HepG2 (cell line): ENCODE results near the gene NYAP2. TPM values are rescaled to one million over a fixed set of nuclear protein-coding genes. Genes with fewer than 3 reads are reported as not detected.

ENCODE experiments used
- AHDC1 ChIP-seq: sonication (generic); formaldehyde crosslinking; IDR thresholded peaks from 2 replicates; pipeline ENCODE4 v1.5.1; 2020; ENCODE audit warnings: mild to moderate bottlenecking, missing genetic modification reagents, borderline replicate concordance
- ATF3 ChIP-seq: sonication (generic); formaldehyde crosslinking; IDR thresholded peaks from 2 replicates; pipeline ENCODE4 v1.4.0; 2020; ENCODE audit warnings: missing genetic modification reagents
- KDM4B ChIP-seq: sonication (generic); formaldehyde crosslinking; IDR thresholded peaks from 2 replicates; pipeline ENCODE4 v1.4.0; 2020; ENCODE audit warnings: missing genetic modification reagents
- SOX6 ChIP-seq, 2 experiments: fragments of 450-650 bp in 1 of 2; sonication (generic) in 1 of 2; formaldehyde crosslinking in 1 of 2; IDR thresholded peaks; 2 replicates each; pipeline versions ENCODE4 v1.4.0 to v1.6.1; 2017 to 2020; ENCODE audit warnings: antibody characterized with exemption in 1 of 2, mild to moderate bottlenecking in 1 of 2, missing genetic modification reagents in 1 of 2
- SP4 ChIP-seq: sonication (generic); formaldehyde crosslinking; IDR thresholded peaks from 2 replicates; pipeline ENCODE4 v1.8.1; 2023; ENCODE audit warnings: mild to moderate bottlenecking, missing genetic modification reagents
- SP5 ChIP-seq: IDR thresholded peaks from 2 replicates; pipeline ENCODE4 v1.6.1; 2016; ENCODE audit warnings: low read depth, borderline replicate concordance
- ZNF30 ChIP-seq: sonication (generic); formaldehyde crosslinking; IDR thresholded peaks from 2 replicates; pipeline ENCODE4 v1.5.0; 2020; ENCODE audit warnings: mild to moderate bottlenecking, missing genetic modification reagents
- ZNF431 ChIP-seq: sonication (generic); formaldehyde crosslinking; IDR thresholded peaks from 2 replicates; pipeline ENCODE4 v1.9.0; 2022; ENCODE audit warnings: missing genetic modification reagents, low read depth, mild to moderate bottlenecking, borderline replicate concordance
- ZNF552 ChIP-seq: sonication (generic); formaldehyde crosslinking; IDR thresholded peaks from 2 replicates; pipeline ENCODE4 v1.9.0; 2022; ENCODE audit warnings: missing genetic modification reagents, mild to moderate bottlenecking, borderline replicate concordance
- ZNF558 ChIP-seq: sonication (generic); formaldehyde crosslinking; IDR thresholded peaks from 2 replicates; pipeline ENCODE4 v1.9.0; 2022; ENCODE audit warnings: mild to moderate bottlenecking, missing genetic modification reagents, borderline replicate concordance
- ZNF674 ChIP-seq: sonication (generic); formaldehyde crosslinking; IDR thresholded peaks from 2 replicates; pipeline ENCODE4 v1.5.0; 2020; ENCODE audit warnings: low read depth, mild to moderate bottlenecking, missing genetic modification reagents
- ZSCAN9 ChIP-seq: IDR thresholded peaks from 2 replicates; pipeline ENCODE4 v1.6.1; 2016; ENCODE audit warnings: borderline replicate concordance
- polyA plus RNA-seq, 8 experiments: library from polyadenylated mRNA; depleted of rRNA in 3 of 8; stranded (reverse) in 7 of 8; unstranded in 1 of 8; fragments of >200 nt; fragmentation: Illumina TruSeq in 4 of 8; extraction: Trizol in 4 of 8; gene quantifications; 2 replicates each; pipeline versions ENCODE4 v1.2.1 to v1.2.3, GENCODE V29; 2011 to 2016; ENCODE audit warnings: low read depth in 4 of 8, missing spikeins in 1 of 8, mixed read lengths in 1 of 8; ENCODE audit not compliant: insufficient read depth in 1 of 8
- total RNA-seq, 5 experiments: library from RNA; depleted of rRNA; stranded (reverse); fragments of >200 nt; fragmentation: Illumina TruSeq; extraction: Trizol; gene quantifications; 2 replicates each; pipeline ENCODE4 v1.2.3, GENCODE V29; 2016; ENCODE audit warnings: low read depth in 1 of 5
- TF ChIP-seq, protein P1 (sequence below): sonication (generic); formaldehyde crosslinking; IDR thresholded peaks from 2 replicates; pipeline ENCODE4 v1.8.0; 2022; ENCODE audit warnings: mild to moderate bottlenecking, missing genetic modification reagents, moderate library complexity

NYAP2 gene
- total and polyA plus RNA-seq, 2 of the 13 experiments (the other 11 are each of a cell fraction or from before 2014, with no cell fraction given) = not detected

GRCh38 chr2:225494100-225494459 is 94.6 kb downstream of the NYAP2 start (continued):
- TF ChIP-seq SOX6 (IDR thresholded peaks at IDR 0.05) (no peak), SOX6 (CRISPR knock-in tag; IDR thresholded peaks at IDR 0.05) (no peak), ZNF431 (CRISPR knock-in tag) (no peak), KDM4B (CRISPR knock-in tag) (no peak), SP5 (no peak), ZNF30 (no peak), SP4 (CRISPR knock-in tag) (no peak), ZNF558 (CRISPR knock-in tag) (no peak), AHDC1 (CRISPR knock-in tag) (no peak), ZNF674 (no peak), ZSCAN9 (CRISPR knock-in tag) (no peak), ATF3 (CRISPR knock-in tag) (no peak), ZNF552 (CRISPR knock-in tag) (no peak)
- TF ChIP-seq, protein P1, sequence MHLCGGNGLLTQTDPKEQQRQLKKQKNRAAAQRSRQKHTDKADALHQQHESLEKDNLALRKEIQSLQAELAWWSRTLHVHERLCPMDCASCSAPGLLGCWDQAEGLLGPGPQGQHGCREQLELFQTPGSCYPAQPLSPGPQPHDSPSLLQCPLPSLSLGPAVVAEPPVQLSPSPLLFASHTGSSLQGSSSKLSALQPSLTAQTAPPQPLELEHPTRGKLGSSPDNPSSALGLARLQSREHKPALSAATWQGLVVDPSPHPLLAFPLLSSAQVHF (CRISPR knock-in tag) = no peak
- TF ChIP-seq, all 625 proteins: peak for 0
